Kidney epithelial cell (primary cell): ENCODE measurements around the gene GTSE1. TPM values are rescaled to one million over a fixed set of nuclear protein-coding genes. Genes with fewer than 3 reads are reported as not detected.

Source experiments
- DNase-seq: peaks from one replicate; pipeline ENCODE4 v3.0.0-alpha.2; 2010; ENCODE audit warnings: low read depth
- H3K27me3 ChIP-seq: 2 replicates; pipeline ENCODE4 v1.6.0; 2011; ENCODE audit warnings: low read length; ENCODE audit not compliant: control insufficient read depth, insufficient read depth
- H3K36me3 ChIP-seq: 2 replicates; pipeline ENCODE4 v1.5.1; 2011; ENCODE audit warnings: low read length; ENCODE audit not compliant: control insufficient read depth, insufficient read depth
- H3K4me3 ChIP-seq: 2 replicates; pipeline ENCODE4 v1.5.1; 2011; ENCODE audit warnings: low read depth, mild to moderate bottlenecking, control low read depth, low read length
- total RNA-seq: library from RNA; depleted of rRNA; stranded (reverse); fragments of >200 nt; gene quantifications from 2 replicates; pipeline ENCODE4 v1.2.3, GENCODE V29; 2015
- TF ChIP-seq, protein P1 (sequence below): IDR thresholded peaks from 2 replicates; pipeline ENCODE4 v1.5.1; 2011; ENCODE audit warnings: mild to moderate bottlenecking, moderate library complexity, low read length, control low read depth, inconsistent platforms; ENCODE audit not compliant: insufficient read depth, poor library complexity, severe bottlenecking

Gene GTSE1
- total RNA-seq, 1 donor from 2014 or later = 3.8 TPM

DNA sequence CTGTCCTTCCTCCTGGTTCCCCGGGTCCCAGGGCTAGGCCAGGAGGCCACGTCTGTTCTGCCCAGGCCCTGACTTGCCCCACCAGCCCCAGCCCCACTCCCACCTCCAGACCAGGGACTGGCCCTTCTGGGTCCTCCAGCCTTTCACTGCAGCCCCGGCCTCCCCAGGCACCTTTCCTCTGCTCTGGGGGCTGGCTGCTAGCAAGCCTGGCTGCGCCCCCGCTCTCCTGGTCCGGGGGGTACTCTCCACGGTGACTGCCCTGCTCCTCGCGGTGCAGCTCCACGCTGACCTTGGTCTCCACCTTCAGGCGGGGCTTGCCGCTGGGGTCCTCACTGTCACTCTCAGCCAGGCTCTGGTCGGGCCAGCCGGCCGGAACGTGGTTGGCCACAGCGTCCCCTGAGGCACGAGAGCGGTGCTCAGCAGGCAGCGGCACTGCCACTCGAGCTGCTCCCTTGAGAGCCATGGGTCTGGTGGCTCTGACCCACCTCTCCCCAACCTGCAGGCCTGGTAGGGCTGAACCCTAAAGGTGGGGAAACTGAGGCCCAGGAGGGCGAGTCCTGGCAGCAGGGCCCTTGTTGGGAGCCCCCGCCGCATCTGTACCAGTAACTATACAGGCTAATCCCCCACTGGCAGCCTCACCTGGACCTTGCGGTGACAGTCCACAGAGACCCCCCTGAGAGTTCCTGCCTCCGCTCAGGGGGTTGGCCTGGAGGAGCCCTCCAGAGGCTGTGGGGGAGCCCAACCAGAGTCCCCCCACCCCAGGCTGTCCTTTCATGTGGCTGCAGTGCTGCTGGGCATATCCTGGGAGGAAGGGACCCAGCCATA lies 67.9 kb downstream of the GTSE1 start:
- Histone ChIP-seq H3K4me3 (no peak overlapping the region), H3K36me3 (peaks cover 2% of the 10 kb centered on the region), H3K27me3 (no peaks in the 10 kb centered on the region)
- TF ChIP-seq, protein P1, sequence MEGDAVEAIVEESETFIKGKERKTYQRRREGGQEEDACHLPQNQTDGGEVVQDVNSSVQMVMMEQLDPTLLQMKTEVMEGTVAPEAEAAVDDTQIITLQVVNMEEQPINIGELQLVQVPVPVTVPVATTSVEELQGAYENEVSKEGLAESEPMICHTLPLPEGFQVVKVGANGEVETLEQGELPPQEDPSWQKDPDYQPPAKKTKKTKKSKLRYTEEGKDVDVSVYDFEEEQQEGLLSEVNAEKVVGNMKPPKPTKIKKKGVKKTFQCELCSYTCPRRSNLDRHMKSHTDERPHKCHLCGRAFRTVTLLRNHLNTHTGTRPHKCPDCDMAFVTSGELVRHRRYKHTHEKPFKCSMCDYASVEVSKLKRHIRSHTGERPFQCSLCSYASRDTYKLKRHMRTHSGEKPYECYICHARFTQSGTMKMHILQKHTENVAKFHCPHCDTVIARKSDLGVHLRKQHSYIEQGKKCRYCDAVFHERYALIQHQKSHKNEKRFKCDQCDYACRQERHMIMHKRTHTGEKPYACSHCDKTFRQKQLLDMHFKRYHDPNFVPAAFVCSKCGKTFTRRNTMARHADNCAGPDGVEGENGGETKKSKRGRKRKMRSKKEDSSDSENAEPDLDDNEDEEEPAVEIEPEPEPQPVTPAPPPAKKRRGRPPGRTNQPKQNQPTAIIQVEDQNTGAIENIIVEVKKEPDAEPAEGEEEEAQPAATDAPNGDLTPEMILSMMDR = no peak
- no peak for DNase-seq

- Histone ChIP-seq H3K27me3 (no peaks in the 10 kb centered on the region), H3K4me3 (no peak overlapping the region), H3K36me3 (peaks cover 2% of the 10 kb centered on the region)
- DNase-seq = no peak
- TF ChIP-seq, protein P1 = no peak
Observed at GRCh38 chr22:46365166-46365624, 68.5 kb downstream of the GTSE1 start.

- TF ChIP-seq, protein P1 = no peak
- Histone ChIP-seq H3K36me3 (peaks cover 2% of the 10 kb centered on the region), H3K4me3 (no peak overlapping the region), H3K27me3 (no peaks in the 10 kb centered on the region)
- DNase-seq = no peak
Observed at GRCh38 chr22:46366327-46366731, 69.7 kb downstream of the GTSE1 start.

- no peak for DNase-seq
- H3K36me3 ChIP-seq = peaks cover 2% of the 10 kb centered on the region
- no peaks in the 10 kb centered on the region for H3K27me3 ChIP-seq
- no peak overlapping the region for H3K4me3 ChIP-seq
- TF ChIP-seq, protein P1 = no peak
Observed at GRCh38 chr22:46366801-46367706, 70.4 kb downstream of the GTSE1 start.

- TF ChIP-seq, protein P1 = peak; percentile 92
- H3K4me3 ChIP-seq = no peak overlapping the region
- peaks cover 2% of the 10 kb centered on the region for H3K36me3 ChIP-seq
- no peak for DNase-seq
- no peaks in the 10 kb centered on the region for H3K27me3 ChIP-seq
Observed at GRCh38 chr22:46367707-46368191, 71.1 kb downstream of the GTSE1 start.
